Measurements from ENCODE around the gene MAB21L4.

The MAB21L4 gene

DNA sequence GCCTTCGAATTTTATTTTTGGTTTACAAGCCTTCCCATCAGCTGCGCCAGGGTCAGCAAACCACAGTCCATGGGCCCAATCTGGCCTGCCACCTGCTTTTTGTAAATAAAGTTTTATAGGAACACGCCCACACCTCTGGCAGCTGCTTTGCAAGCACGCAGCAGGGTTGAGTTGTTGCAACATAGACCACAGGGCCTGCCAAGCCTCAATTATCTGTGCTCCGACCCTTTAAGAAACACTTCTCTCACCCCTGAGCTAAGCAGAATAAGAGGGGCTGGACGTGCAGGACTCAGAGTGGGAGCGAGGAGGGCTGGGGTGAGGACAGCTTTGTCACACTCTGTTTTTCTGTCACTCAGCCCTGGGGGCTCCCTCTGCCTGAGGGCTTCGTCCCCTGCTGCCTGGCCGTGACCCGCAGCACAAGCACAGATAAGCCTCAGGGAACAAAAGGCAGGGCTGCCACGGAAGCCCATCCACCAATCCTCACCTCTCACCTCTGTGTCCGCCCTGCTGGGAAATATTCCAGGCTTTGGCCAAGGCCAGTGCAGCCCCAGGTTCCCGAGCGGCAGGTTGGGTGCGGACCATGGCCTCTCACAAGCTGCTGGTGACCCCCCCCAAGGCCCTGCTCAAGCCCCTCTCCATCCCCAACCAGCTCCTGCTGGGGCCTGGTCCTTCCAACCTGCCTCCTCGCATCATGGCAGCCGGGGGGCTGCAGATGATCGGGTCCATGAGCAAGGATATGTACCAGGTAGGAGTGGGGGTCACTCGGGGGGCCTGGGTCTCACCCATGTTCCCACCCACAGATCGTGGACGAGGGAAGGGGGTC is 27.5 kb downstream of the MAB21L4 start, which contains the start of gene AGXT:
AGXT (plus strand) TSS at position 539 of the 823 bp plus-strand sequence; CDS start at position 581, 42 bp downstream.
- H3K9me3 ChIP-seq (ENCODE audit: control insufficient read depth, insufficient read depth, low read length): no peaks in the 10 kb centered on the region
- no peak within 1 kb of the TSS for H3K9ac ChIP-seq (ENCODE audit: low read depth, low read length)
- no peaks in the 10 kb centered on the region for H3K4me1 ChIP-seq (ENCODE audit: insufficient read depth, low read length)
- H3K36me3 ChIP-seq (ENCODE audit: insufficient read depth, low read length): no peaks in the 10 kb centered on the region

DNA sequence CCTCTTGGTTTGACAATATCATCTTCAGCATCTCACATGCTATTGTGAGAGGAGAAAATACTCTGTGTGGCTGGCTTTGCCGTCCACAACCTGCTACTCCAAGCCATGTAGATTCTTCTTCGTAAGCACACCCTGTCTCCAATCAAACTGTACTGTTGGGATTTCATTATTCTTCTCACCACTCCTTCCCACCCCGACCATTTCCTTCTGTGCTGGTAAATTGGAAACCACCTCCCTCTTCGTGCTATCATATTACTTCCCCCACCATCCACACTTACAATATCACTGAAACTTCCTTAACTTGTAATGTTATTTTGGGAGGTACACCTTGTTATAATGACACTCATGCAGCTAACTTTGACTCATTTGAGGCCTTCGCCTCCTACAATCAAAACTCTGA is 30.6 kb downstream of the MAB21L4 start:
- Histone ChIP-seq H3K36me3 (ENCODE audit: insufficient read depth, low read length) (no peaks in the 10 kb centered on the region), H3K4me1 (ENCODE audit: insufficient read depth, low read length) (no peaks in the 10 kb centered on the region), H3K9ac (ENCODE audit: low read depth, low read length) (no peak overlapping the region), H3K9me3 (ENCODE audit: control insufficient read depth, insufficient read depth, low read length) (no peaks in the 10 kb centered on the region)

DNA sequence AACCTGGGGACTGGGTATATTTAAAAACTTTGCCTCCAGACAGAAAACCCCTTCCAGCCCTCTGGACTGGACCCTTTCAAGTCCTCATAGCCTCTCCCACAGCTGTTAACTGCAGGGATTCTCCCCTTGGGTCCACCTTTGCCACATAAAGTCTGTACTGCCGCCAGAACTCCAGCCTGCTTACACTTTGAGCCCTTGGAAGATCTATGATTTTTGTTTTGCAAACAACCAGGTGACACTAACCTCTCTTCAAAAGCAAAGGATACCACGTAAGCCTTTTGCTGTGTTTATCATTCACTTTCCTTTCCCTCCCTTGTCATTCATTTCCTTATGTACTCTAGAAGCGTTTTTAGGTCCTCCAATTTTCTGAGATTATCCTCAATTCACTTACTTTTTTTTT is 31.5 kb downstream of the MAB21L4 start:
- Histone ChIP-seq H3K9ac (ENCODE audit: low read depth, low read length) (no peak overlapping the region), H3K4me1 (ENCODE audit: insufficient read depth, low read length) (no peaks in the 10 kb centered on the region), H3K36me3 (ENCODE audit: insufficient read depth, low read length) (no peaks in the 10 kb centered on the region), H3K9me3 (ENCODE audit: control insufficient read depth, insufficient read depth, low read length) (no peaks in the 10 kb centered on the region)

DNA sequence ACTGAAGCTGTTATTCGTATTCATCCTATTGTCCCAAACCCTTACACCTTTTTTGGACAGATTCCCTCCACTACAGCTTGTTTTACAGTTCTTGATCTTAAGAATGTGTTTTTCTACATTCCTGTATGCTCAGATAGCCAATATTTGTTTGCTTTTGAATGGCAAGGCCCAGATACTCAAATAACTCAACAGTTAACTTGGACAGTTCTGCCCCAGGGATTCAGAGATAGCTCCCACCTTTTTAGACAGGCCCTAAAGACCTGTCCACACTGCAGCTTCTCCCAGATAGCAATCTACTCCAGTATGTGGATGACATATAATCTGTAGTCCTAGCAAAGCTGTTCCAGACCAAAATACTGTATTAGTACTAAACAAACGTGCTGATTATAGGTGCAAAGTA is 34.4 kb downstream of the MAB21L4 start:
- H3K9ac ChIP-seq (ENCODE audit: low read depth, low read length): no peak overlapping the region
- no peaks in the 10 kb centered on the region for H3K36me3 ChIP-seq (ENCODE audit: insufficient read depth, low read length)
- H3K4me1 ChIP-seq (ENCODE audit: insufficient read depth, low read length): no peaks in the 10 kb centered on the region
- H3K9me3 ChIP-seq (ENCODE audit: control insufficient read depth, insufficient read depth, low read length): no peaks in the 10 kb centered on the region

DNA sequence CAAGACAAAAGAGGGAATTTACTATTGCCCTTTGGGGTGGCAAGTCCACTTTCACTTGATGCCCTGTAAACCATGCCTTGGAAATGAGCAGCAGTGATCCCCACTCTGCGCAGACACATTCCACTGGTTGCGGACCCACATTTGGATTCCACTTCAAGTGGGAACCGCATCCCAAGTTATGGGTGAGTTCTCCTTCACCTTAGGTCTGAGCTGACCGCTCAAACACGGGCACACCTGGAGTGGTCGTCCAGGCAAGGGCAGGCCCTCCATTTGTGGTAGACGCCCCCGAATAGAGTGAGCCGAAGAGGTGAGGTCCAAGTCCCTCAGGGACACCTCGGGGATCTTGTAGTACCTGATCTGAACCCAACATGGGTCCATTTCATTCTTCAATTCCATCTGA is 37.1 kb downstream of the MAB21L4 start:
- Histone ChIP-seq H3K9me3 (ENCODE audit: control insufficient read depth, insufficient read depth, low read length) (peaks cover 4% of the 10 kb centered on the region; the same call in 1 of the 2 replicates), H3K36me3 (ENCODE audit: insufficient read depth, low read length) (no peaks in the 10 kb centered on the region), H3K9ac (ENCODE audit: low read depth, low read length) (no peak overlapping the region), H3K4me1 (ENCODE audit: insufficient read depth, low read length) (no peaks in the 10 kb centered on the region)

DNA sequence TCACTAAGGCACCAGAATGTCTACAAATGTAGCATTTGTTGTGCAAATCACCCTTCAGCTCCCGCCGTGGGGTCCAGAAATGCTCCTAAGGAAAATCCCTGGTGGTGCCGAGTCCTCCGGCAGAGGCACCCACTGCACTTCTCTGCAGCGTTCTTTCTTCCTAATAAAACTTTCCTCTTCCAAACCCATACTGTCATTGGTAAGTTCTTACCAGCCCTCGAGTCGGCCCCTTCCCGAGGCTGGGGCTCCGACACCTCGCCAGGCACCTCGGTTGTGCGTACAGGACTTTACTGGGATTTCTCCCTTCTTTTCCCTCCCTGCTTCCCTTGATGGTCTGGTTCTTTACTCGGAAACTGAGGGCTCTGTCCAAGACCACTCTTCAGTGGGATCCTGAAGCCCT is 37.6 kb downstream of the MAB21L4 start:
- H3K4me1 ChIP-seq (ENCODE audit: insufficient read depth, low read length): no peaks in the 10 kb centered on the region
- H3K9ac ChIP-seq (ENCODE audit: low read depth, low read length): no peak overlapping the region
- no peaks in the 10 kb centered on the region for H3K36me3 ChIP-seq (ENCODE audit: insufficient read depth, low read length)
- H3K9me3 ChIP-seq (ENCODE audit: control insufficient read depth, insufficient read depth, low read length): peaks cover 5% of the 10 kb centered on the region; the same call in 1 of the 2 replicates

DNA sequence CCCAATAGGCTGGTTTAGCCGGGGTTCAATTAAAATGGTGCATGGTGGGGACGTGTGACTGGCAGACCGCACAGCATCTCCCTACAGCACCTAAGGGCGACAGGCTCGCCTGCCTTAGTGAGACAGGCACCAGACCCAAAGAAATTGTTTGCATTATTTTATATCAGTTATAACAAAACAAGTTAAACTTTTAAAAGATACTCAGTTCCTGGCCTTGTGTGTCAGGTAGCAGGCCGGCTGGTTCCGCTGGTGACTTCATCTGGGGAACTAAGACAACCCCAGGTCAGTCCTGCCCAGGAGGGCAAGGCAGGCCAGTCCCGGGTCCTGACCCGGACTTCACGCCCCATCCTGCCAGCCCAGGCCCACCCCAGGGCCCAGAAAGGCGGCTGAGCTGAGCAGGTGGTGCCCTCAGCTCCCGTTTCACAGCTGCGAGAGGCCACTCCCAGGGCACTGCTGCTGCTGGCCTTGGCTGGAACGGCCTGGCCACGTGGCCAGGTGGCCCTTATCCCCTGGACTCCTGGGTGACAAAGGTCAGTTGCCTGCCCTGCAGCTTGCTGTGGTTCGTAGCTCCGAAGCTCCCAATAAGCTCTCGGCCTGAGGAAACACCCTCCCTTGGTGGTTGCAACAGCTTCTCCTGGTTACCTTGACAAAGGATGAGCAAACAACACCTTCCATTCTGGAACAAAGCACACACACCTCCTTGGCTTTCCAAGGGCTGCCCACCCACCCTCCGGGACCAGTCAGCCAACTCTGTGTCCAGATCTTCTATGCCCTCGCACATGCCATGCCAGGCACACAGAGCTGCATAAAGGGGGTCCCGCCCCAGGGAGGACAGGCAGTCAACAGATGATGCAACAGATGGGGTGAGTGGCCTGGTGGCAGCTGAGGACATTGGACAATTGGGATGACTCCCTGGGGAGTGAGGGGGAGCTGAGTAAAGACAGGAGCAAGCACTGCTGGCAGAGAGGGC is 38.6 kb downstream of the MAB21L4 start:
- Histone ChIP-seq H3K36me3 (ENCODE audit: insufficient read depth, low read length) (no peaks in the 10 kb centered on the region), H3K9ac (ENCODE audit: low read depth, low read length) (no peak overlapping the region), H3K4me1 (ENCODE audit: insufficient read depth, low read length) (no peaks in the 10 kb centered on the region), H3K9me3 (ENCODE audit: control insufficient read depth, insufficient read depth, low read length) (peaks cover 5% of the 10 kb centered on the region; the same call in 1 of the 2 replicates)

DNA sequence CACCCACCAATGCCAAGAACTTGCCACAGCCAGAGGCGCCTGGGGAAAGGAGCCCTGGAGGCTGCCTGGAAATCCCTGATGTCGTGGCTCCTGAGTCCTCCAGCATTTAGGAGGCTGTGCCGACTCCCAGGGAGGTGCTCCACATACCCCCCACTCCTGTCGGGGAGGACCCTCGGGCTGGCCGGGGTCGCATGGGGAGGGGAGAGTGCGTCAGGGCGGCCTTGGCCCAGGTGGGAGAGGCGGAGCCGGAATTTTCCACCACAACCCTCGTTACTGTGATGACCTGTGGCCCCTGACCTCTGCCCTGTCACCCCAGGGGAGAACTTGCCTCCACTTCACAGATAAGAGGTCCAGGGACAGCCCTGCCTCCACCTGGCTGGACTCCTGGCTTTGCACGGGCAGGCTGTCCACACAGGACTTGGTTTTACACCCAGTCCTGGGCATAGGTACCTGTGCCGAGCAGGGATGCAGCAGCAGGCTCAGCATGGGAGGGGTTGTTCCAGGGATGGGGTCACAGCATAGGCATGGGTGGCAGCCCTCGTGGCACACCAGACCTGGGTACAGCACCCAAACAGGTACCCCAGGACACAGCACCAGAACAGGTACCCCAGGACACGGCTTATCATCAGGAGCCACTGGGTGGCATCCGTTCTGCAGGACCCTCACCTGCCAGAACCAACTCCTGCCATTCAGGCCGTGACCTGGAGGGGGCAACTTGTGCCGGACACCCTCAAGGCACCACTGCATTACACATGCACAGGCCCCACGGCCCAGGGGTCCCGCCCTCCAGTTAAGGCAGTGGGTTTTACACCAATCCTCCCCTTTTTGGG is 39.6 kb downstream of the MAB21L4 start:
- Histone ChIP-seq H3K4me1 (ENCODE audit: insufficient read depth, low read length) (no peaks in the 10 kb centered on the region), H3K9ac (ENCODE audit: low read depth, low read length) (no peak overlapping the region), H3K9me3 (ENCODE audit: control insufficient read depth, insufficient read depth, low read length) (peaks cover 5% of the 10 kb centered on the region; the same call in 1 of the 2 replicates), H3K36me3 (ENCODE audit: insufficient read depth, low read length) (no peaks in the 10 kb centered on the region)

DNA sequence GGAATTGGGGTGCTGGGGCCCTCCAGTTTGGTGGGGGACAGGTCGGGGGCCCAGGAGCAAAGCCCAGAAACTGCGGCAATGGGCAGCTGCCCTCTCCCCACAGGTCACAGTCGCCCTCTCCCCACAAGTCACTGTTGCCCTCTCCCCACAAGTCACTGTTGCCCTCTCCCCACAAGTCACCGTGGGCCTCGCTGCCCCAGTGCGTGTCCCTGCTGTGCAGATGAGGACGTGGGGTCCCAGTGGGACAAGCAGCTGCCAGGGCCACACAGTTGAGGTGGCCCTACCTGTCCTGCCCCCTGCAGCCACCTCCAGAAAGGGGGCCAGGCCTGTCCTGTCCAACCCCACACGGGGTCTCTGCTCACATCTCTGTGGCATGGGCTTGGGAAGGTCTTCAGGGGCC is 40.3 kb downstream of the MAB21L4 start:
- no peak overlapping the region for H3K9ac ChIP-seq (ENCODE audit: low read depth, low read length)
- H3K9me3 ChIP-seq (ENCODE audit: control insufficient read depth, insufficient read depth, low read length): peaks cover 5% of the 10 kb centered on the region; the same call in 1 of the 2 replicates
- H3K4me1 ChIP-seq (ENCODE audit: insufficient read depth, low read length): no peaks in the 10 kb centered on the region
- H3K36me3 ChIP-seq (ENCODE audit: insufficient read depth, low read length): no peaks in the 10 kb centered on the region

DNA sequence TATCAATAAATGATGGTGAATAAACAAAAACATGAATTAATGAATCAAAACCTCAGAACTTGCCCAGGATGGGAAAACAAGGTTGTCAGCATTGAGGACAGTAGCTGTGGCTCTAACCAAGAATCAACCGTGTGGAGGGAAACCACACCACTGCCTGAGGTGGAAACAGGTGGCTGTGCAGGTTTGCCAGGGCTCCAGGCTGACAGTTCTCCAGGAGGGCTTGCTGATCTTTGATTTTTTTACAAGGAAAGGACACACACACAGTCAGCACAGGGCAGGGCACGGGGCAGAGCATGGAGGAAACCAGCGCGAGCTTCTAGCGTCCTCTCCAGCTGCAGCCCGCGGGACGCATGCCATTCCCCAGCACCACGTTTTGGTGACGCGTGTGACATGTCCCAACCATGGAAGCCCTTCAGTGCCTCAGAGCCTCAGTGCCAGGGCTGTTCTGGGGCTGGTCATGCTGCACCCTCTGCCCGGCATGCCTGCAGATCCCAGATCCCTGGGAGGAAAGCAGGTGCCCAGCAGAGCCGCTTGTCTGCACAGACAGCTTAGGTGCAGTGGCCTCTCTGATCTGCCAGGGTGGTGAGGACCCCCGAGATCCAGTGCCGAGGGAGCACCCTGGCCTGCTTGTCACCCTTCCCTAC is 43.2 kb downstream of the MAB21L4 start:
- peaks cover 5% of the 10 kb centered on the region; the same call in 1 of the 2 replicates for H3K9me3 ChIP-seq (ENCODE audit: control insufficient read depth, insufficient read depth, low read length)
- no peak overlapping the region for H3K9ac ChIP-seq (ENCODE audit: low read depth, low read length)
- H3K36me3 ChIP-seq (ENCODE audit: insufficient read depth, low read length): no peaks in the 10 kb centered on the region
- no peaks in the 10 kb centered on the region for H3K4me1 ChIP-seq (ENCODE audit: insufficient read depth, low read length)

DNA sequence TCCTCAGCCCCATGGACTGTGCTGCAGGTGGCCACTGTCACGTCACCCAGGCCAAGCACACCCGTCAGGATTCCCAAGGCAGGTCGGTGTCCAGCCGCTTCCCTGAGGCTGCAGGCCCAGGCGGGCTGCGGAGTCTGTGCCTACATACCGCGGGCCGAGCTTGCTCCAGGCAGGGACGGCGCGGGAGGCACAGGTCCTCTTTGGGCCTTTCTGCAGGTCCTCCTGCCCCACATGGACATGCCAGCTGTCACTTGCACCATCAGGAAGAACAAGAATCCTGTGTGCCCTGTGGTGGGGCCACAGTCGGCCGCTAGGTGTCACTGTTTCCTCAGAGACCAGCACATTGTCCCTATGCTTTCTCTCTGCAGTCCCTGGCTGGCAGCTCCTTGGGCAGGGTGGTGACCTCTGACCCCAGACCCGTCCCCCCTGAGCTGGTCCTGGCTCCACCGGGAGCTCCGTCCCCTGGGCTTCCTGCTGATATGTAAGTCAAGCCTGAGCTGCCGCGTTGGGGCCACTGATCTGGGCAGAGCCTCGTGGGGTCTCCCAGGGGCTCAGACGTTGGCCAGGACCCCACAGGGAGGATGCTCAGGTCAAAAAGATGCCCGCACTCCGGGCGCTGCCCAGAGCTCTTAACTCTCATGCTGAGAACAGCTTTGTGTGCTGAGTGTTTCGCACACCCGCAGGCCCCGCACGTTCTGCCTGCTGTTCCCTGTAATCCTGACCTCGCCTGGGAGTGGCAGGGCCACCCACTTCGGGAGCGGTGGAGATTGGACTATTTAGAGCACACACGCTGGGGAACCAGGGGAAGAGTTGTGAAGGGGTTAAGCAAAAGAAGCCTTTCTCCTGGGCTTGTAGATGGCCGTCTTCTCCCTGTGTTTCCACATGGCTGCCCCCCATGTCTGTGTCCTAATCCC is 44.6 kb downstream of the MAB21L4 start:
- Histone ChIP-seq H3K9me3 (ENCODE audit: control insufficient read depth, insufficient read depth, low read length) (peaks cover 5% of the 10 kb centered on the region), H3K4me1 (ENCODE audit: insufficient read depth, low read length) (no peaks in the 10 kb centered on the region), H3K9ac (ENCODE audit: low read depth, low read length) (no peak overlapping the region), H3K36me3 (ENCODE audit: insufficient read depth, low read length) (no peaks in the 10 kb centered on the region)

DNA sequence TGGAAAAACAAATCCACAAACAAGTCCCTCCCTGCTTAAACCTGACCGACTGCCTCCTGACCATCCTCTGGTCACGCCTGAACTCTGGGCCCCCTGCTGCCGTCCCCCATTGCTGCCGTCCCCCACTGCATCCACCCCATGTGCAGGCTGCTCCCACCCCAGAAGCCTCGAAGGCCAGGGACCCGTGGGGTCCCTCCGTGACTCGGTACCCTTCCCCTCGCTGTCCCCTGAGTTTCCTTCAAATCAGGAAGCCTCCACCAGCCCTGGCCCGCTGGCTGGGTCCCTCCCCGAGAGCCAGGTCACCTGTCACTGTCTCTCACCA is 45.2 kb downstream of the MAB21L4 start:
- Histone ChIP-seq H3K9ac (ENCODE audit: low read depth, low read length) (no peak overlapping the region), H3K9me3 (ENCODE audit: control insufficient read depth, insufficient read depth, low read length) (peaks cover 11% of the 10 kb centered on the region)

DNA sequence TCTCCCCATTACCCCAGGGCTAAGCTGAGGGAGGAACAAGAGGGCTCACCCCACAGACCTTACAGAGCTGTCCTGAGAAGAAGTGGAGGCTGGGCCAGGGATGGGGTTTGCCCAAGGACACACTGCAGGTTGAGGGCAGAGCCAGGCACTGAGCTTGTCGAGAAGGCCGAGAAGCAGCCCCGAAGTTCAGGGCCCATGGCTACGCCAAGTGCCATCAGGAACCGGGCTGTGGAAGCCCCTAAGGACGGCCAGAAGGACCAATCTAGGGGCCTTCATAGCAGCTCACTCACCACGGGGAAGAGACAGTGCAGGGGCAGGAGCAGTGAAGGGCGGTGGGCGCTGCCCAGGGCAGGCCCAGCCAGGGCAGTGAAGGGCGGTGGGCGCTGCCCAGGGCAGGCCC is 45.9 kb downstream of the MAB21L4 start:
- no peaks in the 10 kb centered on the region for H3K4me1 ChIP-seq (ENCODE audit: insufficient read depth, low read length)
- H3K9ac ChIP-seq (ENCODE audit: low read depth, low read length): no peak overlapping the region
- H3K36me3 ChIP-seq (ENCODE audit: insufficient read depth, low read length): no peaks in the 10 kb centered on the region
- peaks cover 18% of the 10 kb centered on the region for H3K9me3 ChIP-seq (ENCODE audit: control insufficient read depth, insufficient read depth, low read length)

More for the DNA sequence above, 45.2 kb downstream of the MAB21L4 start:
- Histone ChIP-seq H3K4me1 (ENCODE audit: insufficient read depth, low read length) (no peaks in the 10 kb centered on the region), H3K36me3 (ENCODE audit: insufficient read depth, low read length) (no peaks in the 10 kb centered on the region)
